ENCODE data around the gene NUP210L. TPM values are rescaled to one million over a fixed set of nuclear protein-coding genes. Genes with fewer than 3 reads are reported as not detected.
"Not testable (repeated sequence)": the region's sequence is repeated elsewhere in the genome, so short reads cannot be mapped to it uniquely, and the experiment has no call there.

NUP210L gene
- polyA plus RNA-seq, 1 experiment: not detected

DNA sequence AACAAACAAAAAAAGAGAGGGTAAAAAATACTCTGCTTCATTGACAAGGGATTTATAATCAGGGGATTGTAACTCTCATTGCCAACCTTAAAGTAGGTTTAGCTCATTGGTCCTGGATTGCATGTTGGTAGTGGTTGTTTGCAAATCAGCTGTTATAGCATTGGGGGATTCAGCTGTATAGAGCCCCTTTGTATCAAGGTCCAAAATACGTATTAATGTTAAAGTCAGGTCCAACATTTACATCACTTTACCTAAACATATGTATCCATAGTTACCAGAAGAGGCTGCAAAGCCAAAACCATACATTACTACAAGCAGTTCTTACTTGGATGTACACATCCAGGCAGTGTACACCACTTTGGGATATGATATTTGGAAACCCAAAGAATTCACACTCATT is 134.9 kb downstream of the NUP210L start:
- Histone ChIP-seq H3K4me3 (ENCODE audit: low read depth, low read length) (no peak overlapping the region), H3K36me3 (ENCODE audit: control insufficient read depth, insufficient read depth, low read length) (no peaks in the 10 kb centered on the region), H3K27me3 (ENCODE audit: control insufficient read depth, insufficient read depth, low read length) (no peaks in the 10 kb centered on the region)
- ChIA-PET POLR2A (no interaction called here), CTCF (interaction anchor here (0.5 kb wide), 2 partner anchors 25 to 391 kb away, joined by 3 read pairs; no protein-coding TSS in a partner anchor)
- no peak for DNase-seq (ENCODE audit: low read depth)
- TF ChIP-seq, protein P1, sequence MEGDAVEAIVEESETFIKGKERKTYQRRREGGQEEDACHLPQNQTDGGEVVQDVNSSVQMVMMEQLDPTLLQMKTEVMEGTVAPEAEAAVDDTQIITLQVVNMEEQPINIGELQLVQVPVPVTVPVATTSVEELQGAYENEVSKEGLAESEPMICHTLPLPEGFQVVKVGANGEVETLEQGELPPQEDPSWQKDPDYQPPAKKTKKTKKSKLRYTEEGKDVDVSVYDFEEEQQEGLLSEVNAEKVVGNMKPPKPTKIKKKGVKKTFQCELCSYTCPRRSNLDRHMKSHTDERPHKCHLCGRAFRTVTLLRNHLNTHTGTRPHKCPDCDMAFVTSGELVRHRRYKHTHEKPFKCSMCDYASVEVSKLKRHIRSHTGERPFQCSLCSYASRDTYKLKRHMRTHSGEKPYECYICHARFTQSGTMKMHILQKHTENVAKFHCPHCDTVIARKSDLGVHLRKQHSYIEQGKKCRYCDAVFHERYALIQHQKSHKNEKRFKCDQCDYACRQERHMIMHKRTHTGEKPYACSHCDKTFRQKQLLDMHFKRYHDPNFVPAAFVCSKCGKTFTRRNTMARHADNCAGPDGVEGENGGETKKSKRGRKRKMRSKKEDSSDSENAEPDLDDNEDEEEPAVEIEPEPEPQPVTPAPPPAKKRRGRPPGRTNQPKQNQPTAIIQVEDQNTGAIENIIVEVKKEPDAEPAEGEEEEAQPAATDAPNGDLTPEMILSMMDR (IDR thresholded peaks at IDR 0.05; ENCODE audit: insufficient read depth, low read depth, low read length): no peak

DNA sequence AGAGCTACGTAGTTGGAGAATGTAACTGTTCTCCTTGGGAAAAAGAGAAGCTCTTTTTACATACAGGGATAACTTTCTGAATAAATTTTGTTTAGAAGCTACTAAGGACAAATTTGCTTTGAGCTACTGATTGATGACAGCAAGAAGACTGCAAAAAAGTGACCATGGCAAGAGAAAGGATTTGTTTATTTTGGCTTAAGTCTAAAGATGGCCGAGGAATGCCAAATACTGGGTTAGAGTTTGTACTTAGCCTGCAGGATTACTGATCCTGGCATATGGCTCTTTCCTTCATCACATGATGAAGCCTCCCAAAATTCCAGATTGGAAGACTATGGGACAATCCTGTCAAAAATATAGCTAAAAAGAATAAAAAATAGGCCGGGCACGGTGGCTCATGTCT is 135.6 kb downstream of the NUP210L start:
- Histone ChIP-seq H3K4me3 (ENCODE audit: low read depth, low read length) (no peak overlapping the region), H3K36me3 (ENCODE audit: control insufficient read depth, insufficient read depth, low read length) (no peaks in the 10 kb centered on the region), H3K27me3 (ENCODE audit: control insufficient read depth, insufficient read depth, low read length) (no peaks in the 10 kb centered on the region)
- DNase-seq (ENCODE audit: low read depth): no peak
- CTCF ChIA-PET: interaction anchor here (0.5 kb wide), 1 partner anchor 390 kb away, joined by 3 read pairs; no protein-coding TSS in a partner anchor
- TF ChIP-seq, protein P1 (IDR thresholded peaks at IDR 0.05; ENCODE audit: insufficient read depth, low read depth, low read length): no peak
- POLR2A ChIA-PET: no interaction called here

DNA sequence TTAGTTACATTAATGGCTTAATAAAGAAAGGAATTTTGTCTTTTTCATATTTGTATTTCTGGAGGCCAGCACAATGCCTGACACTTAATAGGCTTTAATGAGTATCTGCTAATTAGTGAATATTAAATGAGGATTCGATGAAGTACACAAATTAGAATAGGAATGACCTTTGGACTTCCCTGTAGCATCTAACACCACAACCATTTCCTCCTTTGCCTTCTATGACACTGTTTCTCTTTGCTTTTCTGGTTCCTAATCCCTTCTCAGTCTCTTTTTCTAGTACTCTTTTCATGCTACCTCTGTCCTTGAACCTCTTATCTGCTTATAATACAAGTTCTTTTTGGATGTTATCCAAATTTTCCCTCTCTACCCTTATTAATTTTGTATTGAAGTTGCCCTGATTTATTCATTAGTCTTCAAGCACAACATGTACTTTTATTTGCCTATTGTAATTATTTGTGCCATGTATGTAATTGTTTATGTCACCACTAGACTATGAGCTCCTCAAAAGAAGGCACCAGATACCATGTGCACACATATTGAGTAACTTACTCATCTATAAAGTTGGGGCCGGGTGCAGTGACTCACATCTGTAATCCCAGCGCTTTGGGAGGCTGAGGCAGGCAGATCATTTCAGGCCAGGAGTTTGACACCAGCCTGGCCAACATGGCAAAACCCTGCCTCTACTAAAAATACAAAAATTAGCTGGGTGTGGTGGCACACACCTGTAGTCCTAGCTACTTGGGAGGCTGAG is 140.5 kb downstream of the NUP210L start:
- POLR2A ChIA-PET: no interaction called here
- CTCF ChIA-PET: no interaction called here
- peak; percentile 11 for DNase-seq (ENCODE audit: low read depth)
- H3K36me3 ChIP-seq (ENCODE audit: control insufficient read depth, insufficient read depth, low read length): no peaks in the 10 kb centered on the region
- no peak overlapping the region for H3K4me3 ChIP-seq (ENCODE audit: low read depth, low read length)
- TF ChIP-seq, protein P1 (IDR thresholded peaks at IDR 0.05; ENCODE audit: insufficient read depth, low read depth, low read length): no peak
- no peaks in the 10 kb centered on the region for H3K27me3 ChIP-seq (ENCODE audit: control insufficient read depth, insufficient read depth, low read length)

DNA sequence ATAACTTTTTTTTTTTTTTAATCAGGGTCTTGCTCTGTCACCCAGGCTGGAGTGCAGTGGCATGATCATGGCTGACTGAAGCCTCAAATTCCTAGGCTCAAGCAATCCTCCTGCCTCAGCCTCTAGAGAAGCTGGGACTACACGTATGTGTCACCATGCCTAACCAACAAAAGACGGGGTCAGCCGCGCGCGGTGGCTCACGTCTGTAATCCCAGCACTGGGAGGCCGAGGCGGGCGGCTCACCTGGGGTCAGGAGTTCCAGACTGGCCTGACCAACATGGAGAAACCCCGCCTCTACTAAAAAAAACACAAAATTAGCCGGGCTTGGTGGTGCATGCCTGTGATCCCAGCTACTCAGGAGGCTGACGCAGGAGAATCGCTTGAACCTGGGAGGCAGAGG is 142.3 kb downstream of the NUP210L start:
- POLR2A ChIA-PET; DNase-seq (ENCODE audit: low read depth); H3K4me3 ChIP-seq (ENCODE audit: low read depth, low read length); H3K27me3 ChIP-seq (ENCODE audit: control insufficient read depth, insufficient read depth, low read length); CTCF ChIA-PET; H3K36me3 ChIP-seq (ENCODE audit: control insufficient read depth, insufficient read depth, low read length): not testable (repeated sequence)

DNA sequence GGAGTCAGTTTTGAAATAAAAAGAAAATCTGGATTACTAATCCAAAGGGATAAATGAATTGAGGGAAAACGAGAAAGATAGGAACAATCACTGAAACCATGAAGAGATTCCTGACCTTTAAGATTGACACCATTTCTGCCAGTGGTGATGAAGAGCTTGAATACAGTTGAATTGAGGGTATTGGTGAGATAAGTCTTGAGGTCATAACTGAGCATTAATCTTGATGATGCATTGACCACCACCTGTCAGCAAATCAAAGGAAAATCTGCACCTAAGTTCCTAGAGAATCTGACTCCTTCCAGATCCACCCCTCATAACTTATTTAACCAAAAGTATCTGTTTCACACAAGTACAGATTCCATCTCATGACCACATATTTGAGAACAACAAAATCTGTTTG is 142.7 kb downstream of the NUP210L start:
- CTCF ChIA-PET: no interaction called here

More for the DNA sequence above, 142.7 kb downstream of the NUP210L start:
- TF ChIP-seq, protein P1 (IDR thresholded peaks at IDR 0.05; ENCODE audit: insufficient read depth, low read depth, low read length): no peak
- no peaks in the 10 kb centered on the region for H3K27me3 ChIP-seq (ENCODE audit: control insufficient read depth, insufficient read depth, low read length)
- no peaks in the 10 kb centered on the region for H3K36me3 ChIP-seq (ENCODE audit: control insufficient read depth, insufficient read depth, low read length)
- POLR2A ChIA-PET: no interaction called here
- DNase-seq (ENCODE audit: low read depth): no peak
- H3K4me3 ChIP-seq (ENCODE audit: low read depth, low read length): no peak overlapping the region
